Measurements from ENCODE around the gene MRPL53. TPM values are rescaled to one million over a fixed set of nuclear protein-coding genes. Genes with fewer than 3 reads are reported as not detected.

MRPL53 gene
- total and polyA plus RNA-seq, 2 of the 13 experiments (the other 11 are each of a cell fraction or from before 2014, with no cell fraction given) = 34.3 to 51.9 TPM

DNA sequence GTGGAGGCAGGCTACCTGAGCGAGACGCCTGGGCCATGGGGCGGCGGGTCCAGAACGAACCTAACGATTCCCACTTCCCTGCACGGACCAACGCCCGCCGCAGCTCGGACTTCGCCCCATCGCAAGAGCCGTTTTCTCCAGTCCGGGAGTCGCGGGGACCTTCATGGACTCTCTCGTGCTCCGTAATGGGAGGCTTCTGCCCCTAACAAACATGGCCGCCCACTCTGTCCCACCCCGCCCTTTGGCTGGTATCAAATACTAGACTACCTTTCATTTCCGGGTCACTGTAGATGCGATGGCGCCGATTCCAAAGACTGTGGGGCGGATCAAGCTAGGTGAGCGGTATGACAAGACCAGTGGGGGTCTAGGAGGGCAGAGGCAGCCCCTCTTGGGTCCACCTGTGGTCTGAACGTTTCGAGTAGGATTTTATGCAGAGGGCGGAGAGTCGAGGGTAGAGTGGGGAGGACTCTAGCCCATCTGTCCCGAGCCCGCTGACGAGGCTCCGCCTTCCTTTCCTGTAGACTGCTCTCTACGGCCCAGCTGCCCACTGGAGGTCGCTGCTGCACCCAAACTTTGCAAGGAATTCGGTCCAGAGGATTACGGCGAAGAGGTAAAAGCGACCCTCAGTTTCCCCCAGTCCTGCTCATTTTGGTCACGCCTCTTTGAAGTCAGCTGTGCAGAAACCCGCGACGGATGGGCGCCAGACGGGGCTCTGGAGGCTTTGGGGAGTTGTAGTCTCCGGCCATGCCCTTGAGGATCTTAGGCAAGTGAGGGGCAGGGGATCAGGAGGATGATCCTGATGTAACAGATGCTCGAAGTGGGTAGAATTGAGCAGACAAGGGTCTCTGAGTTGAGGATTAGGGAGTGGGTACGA, 10.6 kb upstream of the MRPL53 start, which contains the start of the genes CCDC142 and TTC31 (continued):
- TF ChIP-seq, protein P1, sequence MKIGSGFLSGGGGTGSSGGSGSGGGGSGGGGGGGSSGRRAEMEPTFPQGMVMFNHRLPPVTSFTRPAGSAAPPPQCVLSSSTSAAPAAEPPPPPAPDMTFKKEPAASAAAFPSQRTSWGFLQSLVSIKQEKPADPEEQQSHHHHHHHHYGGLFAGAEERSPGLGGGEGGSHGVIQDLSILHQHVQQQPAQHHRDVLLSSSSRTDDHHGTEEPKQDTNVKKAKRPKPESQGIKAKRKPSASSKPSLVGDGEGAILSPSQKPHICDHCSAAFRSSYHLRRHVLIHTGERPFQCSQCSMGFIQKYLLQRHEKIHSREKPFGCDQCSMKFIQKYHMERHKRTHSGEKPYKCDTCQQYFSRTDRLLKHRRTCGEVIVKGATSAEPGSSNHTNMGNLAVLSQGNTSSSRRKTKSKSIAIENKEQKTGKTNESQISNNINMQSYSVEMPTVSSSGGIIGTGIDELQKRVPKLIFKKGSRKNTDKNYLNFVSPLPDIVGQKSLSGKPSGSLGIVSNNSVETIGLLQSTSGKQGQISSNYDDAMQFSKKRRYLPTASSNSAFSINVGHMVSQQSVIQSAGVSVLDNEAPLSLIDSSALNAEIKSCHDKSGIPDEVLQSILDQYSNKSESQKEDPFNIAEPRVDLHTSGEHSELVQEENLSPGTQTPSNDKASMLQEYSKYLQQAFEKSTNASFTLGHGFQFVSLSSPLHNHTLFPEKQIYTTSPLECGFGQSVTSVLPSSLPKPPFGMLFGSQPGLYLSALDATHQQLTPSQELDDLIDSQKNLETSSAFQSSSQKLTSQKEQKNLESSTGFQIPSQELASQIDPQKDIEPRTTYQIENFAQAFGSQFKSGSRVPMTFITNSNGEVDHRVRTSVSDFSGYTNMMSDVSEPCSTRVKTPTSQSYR (CRISPR knock-in tag; IDR thresholded peaks at IDR 0.05; ENCODE audit: borderline replicate concordance) = peak; percentile 46; the same call in 1 of the 2 replicates
- TF ChIP-seq, protein P2, sequence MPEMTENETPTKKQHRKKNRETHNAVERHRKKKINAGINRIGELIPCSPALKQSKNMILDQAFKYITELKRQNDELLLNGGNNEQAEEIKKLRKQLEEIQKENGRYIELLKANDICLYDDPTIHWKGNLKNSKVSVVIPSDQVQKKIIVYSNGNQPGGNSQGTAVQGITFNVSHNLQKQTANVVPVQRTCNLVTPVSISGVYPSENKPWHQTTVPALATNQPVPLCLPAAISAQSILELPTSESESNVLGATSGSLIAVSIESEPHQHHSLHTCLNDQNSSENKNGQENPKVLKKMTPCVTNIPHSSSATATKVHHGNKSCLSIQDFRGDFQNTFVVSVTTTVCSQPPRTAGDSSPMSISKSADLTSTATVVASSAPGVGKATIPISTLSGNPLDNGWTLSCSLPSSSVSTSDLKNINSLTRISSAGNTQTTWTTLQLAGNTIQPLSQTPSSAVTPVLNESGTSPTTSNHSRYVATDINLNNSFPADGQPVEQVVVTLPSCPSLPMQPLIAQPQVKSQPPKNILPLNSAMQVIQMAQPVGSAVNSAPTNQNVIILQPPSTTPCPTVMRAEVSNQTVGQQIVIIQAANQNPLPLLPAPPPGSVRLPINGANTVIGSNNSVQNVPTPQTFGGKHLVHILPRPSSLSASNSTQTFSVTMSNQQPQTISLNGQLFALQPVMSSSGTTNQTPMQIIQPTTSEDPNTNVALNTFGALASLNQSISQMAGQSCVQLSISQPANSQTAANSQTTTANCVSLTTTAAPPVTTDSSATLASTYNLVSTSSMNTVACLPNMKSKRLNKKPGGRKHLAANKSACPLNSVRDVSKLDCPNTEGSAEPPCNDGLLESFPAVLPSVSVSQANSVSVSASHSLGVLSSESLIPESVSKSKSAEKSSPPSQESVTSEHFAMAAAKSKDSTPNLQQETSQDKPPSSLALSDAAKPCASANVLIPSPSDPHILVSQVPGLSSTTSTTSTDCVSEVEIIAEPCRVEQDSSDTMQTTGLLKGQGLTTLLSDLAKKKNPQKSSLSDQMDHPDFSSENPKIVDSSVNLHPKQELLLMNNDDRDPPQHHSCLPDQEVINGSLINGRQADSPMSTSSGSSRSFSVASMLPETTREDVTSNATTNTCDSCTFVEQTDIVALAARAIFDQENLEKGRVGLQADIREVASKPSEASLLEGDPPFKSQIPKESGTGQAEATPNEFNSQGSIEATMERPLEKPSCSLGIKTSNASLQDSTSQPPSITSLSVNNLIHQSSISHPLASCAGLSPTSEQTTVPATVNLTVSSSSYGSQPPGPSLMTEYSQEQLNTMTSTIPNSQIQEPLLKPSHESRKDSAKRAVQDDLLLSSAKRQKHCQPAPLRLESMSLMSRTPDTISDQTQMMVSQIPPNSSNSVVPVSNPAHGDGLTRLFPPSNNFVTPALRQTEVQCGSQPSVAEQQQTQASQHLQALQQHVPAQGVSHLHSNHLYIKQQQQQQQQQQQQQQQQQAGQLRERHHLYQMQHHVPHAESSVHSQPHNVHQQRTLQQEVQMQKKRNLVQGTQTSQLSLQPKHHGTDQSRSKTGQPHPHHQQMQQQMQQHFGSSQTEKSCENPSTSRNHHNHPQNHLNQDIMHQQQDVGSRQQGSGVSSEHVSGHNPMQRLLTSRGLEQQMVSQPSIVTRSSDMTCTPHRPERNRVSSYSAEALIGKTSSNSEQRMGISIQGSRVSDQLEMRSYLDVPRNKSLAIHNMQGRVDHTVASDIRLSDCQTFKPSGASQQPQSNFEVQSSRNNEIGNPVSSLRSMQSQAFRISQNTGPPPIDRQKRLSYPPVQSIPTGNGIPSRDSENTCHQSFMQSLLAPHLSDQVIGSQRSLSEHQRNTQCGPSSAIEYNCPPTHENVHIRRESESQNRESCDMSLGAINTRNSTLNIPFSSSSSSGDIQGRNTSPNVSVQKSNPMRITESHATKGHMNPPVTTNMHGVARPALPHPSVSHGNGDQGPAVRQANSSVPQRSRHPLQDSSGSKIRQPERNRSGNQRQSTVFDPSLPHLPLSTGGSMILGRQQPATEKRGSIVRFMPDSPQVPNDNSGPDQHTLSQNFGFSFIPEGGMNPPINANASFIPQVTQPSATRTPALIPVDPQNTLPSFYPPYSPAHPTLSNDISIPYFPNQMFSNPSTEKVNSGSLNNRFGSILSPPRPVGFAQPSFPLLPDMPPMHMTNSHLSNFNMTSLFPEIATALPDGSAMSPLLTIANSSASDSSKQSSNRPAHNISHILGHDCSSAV (CRISPR knock-in tag; IDR thresholded peaks at IDR 0.05; ENCODE audit: borderline replicate concordance) = no peak; the same call in 1 of the 2 replicates
- peak; percentile 47; the same call in 1 of the 2 replicates for TF ChIP-seq ARNTL (CRISPR knock-in tag; IDR thresholded peaks at IDR 0.05)
- peak; percentile 88 for TF ChIP-seq ZFP1 (CRISPR knock-in tag; IDR thresholded peaks at IDR 0.05)
- TF ChIP-seq LCORL (IDR thresholded peaks at IDR 0.05) = no peak
- peak; percentile 83 for TF ChIP-seq LCORL (CRISPR knock-in tag; IDR thresholded peaks at IDR 0.05)
- TF ChIP-seq, protein P3, sequence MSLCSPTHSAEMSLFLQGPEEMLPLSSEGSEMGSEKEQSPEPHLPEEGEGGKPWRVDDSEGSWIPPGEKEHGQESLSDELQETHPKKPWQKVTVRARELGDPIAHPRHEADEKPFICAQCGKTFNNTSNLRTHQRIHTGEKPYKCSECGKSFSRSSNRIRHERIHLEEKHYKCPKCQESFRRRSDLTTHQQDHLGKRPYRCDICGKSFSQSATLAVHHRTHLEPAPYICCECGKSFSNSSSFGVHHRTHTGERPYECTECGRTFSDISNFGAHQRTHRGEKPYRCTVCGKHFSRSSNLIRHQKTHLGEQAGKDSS (CRISPR knock-in tag; IDR thresholded peaks at IDR 0.05; ENCODE audit: borderline replicate concordance, low read depth) = no peak; the same call in 1 of the 2 replicates
- TF ChIP-seq ZNF891 (CRISPR knock-in tag; IDR thresholded peaks at IDR 0.05) = peak; percentile 91

Measured in HepG2 (cell line).